Right lobe of liver (tissue), 6 donors: ENCODE data around the gene ARHGAP21. TPM values are rescaled to one million over a fixed set of nuclear protein-coding genes. Genes with fewer than 3 reads are reported as not detected.
A peak's percentile ranks its signal among the peaks of the same experiment; 100 is the strongest.

Experiments used
- ATAC-seq, 4 donors: fragments of 200-7000 bp; cut with Tn5 transposase; one replicate each; pipeline ENCODE4 v1.9.1; 2020; ENCODE audit warnings: mild to moderate bottlenecking in 4 of 4, moderate library complexity in 4 of 4
- DNase-seq, 3 donors: peaks; one replicate each; pipeline ENCODE4 v3.0.0-alpha.2; 2020
- H3K27ac ChIP-seq, 3 donors: fragments of 200-600 bp; one replicate each; pipeline ENCODE4 v1.8.0; 2022
- H3K27me3 ChIP-seq, 2 donors: fragments of 200-600 bp; one replicate each; pipeline ENCODE4 v1.8.0; 2022
- H3K36me3 ChIP-seq, 4 donors: fragments of 200-600 bp; sonication (generic) in 1 of 4; one replicate each; pipeline versions ENCODE4 v1.5.1 to v1.8.0; 2017 to 2022; ENCODE audit warnings: control low read depth in 1 of 4
- H3K4me1 ChIP-seq, 4 donors: fragments of 200-600 bp; sonication (generic) in 1 of 4; one replicate each; pipeline versions ENCODE4 v1.5.1 to v1.8.0; 2017 to 2022; ENCODE audit warnings: control low read depth in 1 of 4
- H3K4me3 ChIP-seq, 3 donors: fragments of 200-600 bp; one replicate each; pipeline ENCODE4 v1.8.0; 2022
- H3K9me3 ChIP-seq, 4 donors: fragments of 200-600 bp; sonication (generic) in 1 of 4; one replicate each; pipeline versions ENCODE4 v1.5.1 to v1.8.0; 2017 to 2022; ENCODE audit warnings: control low read depth in 1 of 4
- CTCF ChIP-seq, 4 donors: fragments of 200-600 bp in 3 of 4; fragments of 450-650 bp in 1 of 4; IDR thresholded peaks; one replicate each; pipeline versions ENCODE4 v1.5.1 to v1.8.0; 2016 to 2022; ENCODE audit warnings: antibody characterized with exemption in 4 of 4, mild to moderate bottlenecking in 2 of 4
- POLR2A ChIP-seq: fragments of 450-650 bp; IDR thresholded peaks from one replicate; pipeline ENCODE4 v1.6.1; 2017; ENCODE audit warnings: antibody characterized with exemption, mild to moderate bottlenecking
- WGBS: methylation state at CpG from one replicate; pipeline ENCODE4 v1.1.6; 2018; ENCODE audit warnings: low coverage, low lambda C conversion rate; ENCODE audit not compliant: insufficient coverage; ENCODE audit errors: missing lambda C conversion rate; 5-methylcytosine and 5-hydroxymethylcytosine counted together
- intact Hi-C, 2 donors: fragments of 100-400 bp; cut with DNase I; formaldehyde crosslinking; loops; one replicate each; pipeline versions ENCODE4 v1.11.2 to v1.14.1; 2022
- total RNA-seq, 6 experiments: library from RNA; depleted of rRNA in 2 of 6; stranded (reverse); fragments of >200 nt in 2 of 6; fragmentation: NEBNext Ultra II Directional in 3 of 6; extraction: Animal tissue kit (Norgen Biotek cat#: 25700) in 3 of 6; gene quantifications; one replicate each; pipeline versions ENCODE4 v1.1.0 to v1.2.4, GENCODE V29; 2016 to 2023
- donor health status: DM: no; HTN: yes; CAD: no.
- donor health status: DM: no; HTN: no; CAD: no.
- donor health status: DM: no; HTN: no; CAD: no.
- donor health status: DM: no; HTN: yes; CAD: no.
- donor health status: DM: no; HTN: yes; CAD: no.

The ARHGAP21 gene
- total RNA-seq, 6 experiments from 2014 or later = 27.6 to 47.1 (median 31.0) TPM

- Histone ChIP-seq H3K36me3 (peaks cover 0 to 60% (median 19%) of the 10 kb centered on the region in 4 donors), H3K27me3 (no peaks in the 10 kb centered on the region), H3K27ac (no peak overlapping the region), H3K4me1 (no peaks in the 10 kb centered on the region), H3K4me3 (no peak overlapping the region), H3K9me3 (no peaks in the 10 kb centered on the region)
- no peak for DNase-seq
- TF ChIP-seq POLR2A (no peak), CTCF (IDR thresholded peaks at IDR 0.05) (no peak)
- intact Hi-C loops = no loop called here
- WGBS = 100% methylated on average over 2 of the region's 3 CpGs
- no peak for ATAC-seq
Measured at GRCh38 chr10:24545585-24545984, 178.1 kb downstream of the ARHGAP21 start.

GRCh38 chr10:24544776-24545175 lies 178.9 kb downstream of the ARHGAP21 start:
- Histone ChIP-seq H3K27ac (no peak overlapping the region), H3K36me3 (peaks cover 0 to 61% (median 20%) of the 10 kb centered on the region in 4 donors), H3K27me3 (no peaks in the 10 kb centered on the region), H3K9me3 (no peaks in the 10 kb centered on the region), H3K4me3 (no peak overlapping the region), H3K4me1 (no peaks in the 10 kb centered on the region)
- 85% methylated on average over 5 of the region's 10 CpGs for WGBS
- TF ChIP-seq POLR2A (no peak), CTCF (IDR thresholded peaks at IDR 0.05) (no peak)
- intact Hi-C loops = no loop called here
- ATAC-seq (no peak), DNase-seq (no peak)

- Histone ChIP-seq H3K9me3 (no peaks in the 10 kb centered on the region), H3K4me3 (no peak overlapping the region), H3K36me3 (peaks cover 0 to 73% (median 21%) of the 10 kb centered on the region in 4 donors), H3K27ac (no peak overlapping the region), H3K27me3 (no peaks in the 10 kb centered on the region), H3K4me1 (no peaks in the 10 kb centered on the region)
- TF ChIP-seq POLR2A (no peak), CTCF (IDR thresholded peaks at IDR 0.05) (no peak)
- 79% methylated on average over 12 of the region's 14 CpGs for WGBS
- intact Hi-C loops = no loop called here
- ATAC-seq = no peak
- DNase-seq = no peak
Measured at GRCh38 chr10:24542314-24543270, 181.1 kb downstream of the ARHGAP21 start.

DNA sequence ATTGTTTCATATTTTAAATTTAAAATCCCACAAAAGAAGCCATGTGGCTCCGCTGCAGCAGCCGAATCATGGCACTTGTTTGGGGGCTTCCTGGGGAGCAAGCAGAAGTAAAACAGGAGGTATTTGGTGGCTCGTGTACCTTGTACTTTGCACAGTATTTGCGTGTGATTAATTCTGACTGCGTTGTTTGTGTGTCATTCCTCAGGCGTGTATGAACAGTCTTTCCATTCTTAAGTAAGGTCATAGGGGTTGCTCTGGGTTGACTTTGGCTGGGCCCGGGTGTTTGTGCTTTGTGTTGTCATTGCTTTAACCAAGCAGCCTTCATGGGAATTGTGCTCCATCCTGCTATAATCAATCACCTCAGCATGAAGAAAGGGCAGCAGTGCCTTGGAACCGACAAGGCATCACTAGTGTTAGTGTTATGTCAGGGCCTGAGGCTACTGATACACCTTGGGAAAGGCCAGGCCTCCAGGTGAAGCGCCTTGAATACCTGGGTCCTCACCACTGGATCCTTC lies 182.4 kb downstream of the ARHGAP21 start:
- intact Hi-C loops = no loop called here
- Histone ChIP-seq H3K27ac (no peak overlapping the region), H3K9me3 (no peaks in the 10 kb centered on the region), H3K4me3 (no peak overlapping the region), H3K27me3 (no peaks in the 10 kb centered on the region), H3K4me1 (no peaks in the 10 kb centered on the region), H3K36me3 (peaks cover 0 to 77% (median 24%) of the 10 kb centered on the region in 4 donors)
- no peak for DNase-seq
- ATAC-seq = peak in 3 of 4 donors; percentile 14 to 63 (median 30)
- TF ChIP-seq CTCF (IDR thresholded peaks at IDR 0.05) (no peak), POLR2A (no peak)
- 62% methylated on average over 9 of the region's 9 CpGs for WGBS
